Measurements from ENCODE around the gene TAS2R1. TPM values are rescaled to one million over a fixed set of nuclear protein-coding genes. Genes with fewer than 3 reads are reported as not detected.

TAS2R1 gene
- total RNA-seq, 1 experiment from 2014 or later: not detected

- DNase-seq: no peak
- H3K36me3 Mint-ChIP-seq (ENCODE audit: insufficient read depth, unreplicated experiment): no peaks in the 10 kb centered on the region
- intact Hi-C loops (cut with micrococcal nuclease; ENCODE audit: unreplicated experiment): no loop called here
- no peak overlapping the region for H3K4me3 Mint-ChIP-seq (ENCODE audit: low read depth, unreplicated experiment)
- no peak overlapping the region for H3K27ac Mint-ChIP-seq (ENCODE audit: unreplicated experiment)
- H3K27me3 Mint-ChIP-seq (ENCODE audit: unreplicated experiment): no peaks in the 10 kb centered on the region
- BruUV-seq (replicated peaks): no TSS peak
- no peak for TF ChIP-seq CTCF (IDR thresholded peaks at IDR 0.05; ENCODE audit: unreplicated experiment)
- H3K4me1 Mint-ChIP-seq (ENCODE audit: low read depth, unreplicated experiment): no peaks in the 10 kb centered on the region
- peaks cover 11% of the 10 kb centered on the region for H3K9me3 Mint-ChIP-seq (ENCODE audit: low read depth, unreplicated experiment)
- CTCF ChIA-PET: interaction anchor here (0.8 kb wide), 1 partner anchor 476 kb away, joined by 3 read pairs; no protein-coding TSS in a partner anchor
These were observed 2.6 kb downstream of the TAS2R1 start for GRCh38 chr5:9627541-9627940.

GRCh38 chr5:9626955-9627354 is 3.2 kb downstream of the TAS2R1 start:
- Mint-ChIP-seq H3K9me3 (ENCODE audit: low read depth, unreplicated experiment) (peaks cover 11% of the 10 kb centered on the region), H3K4me3 (ENCODE audit: low read depth, unreplicated experiment) (no peak overlapping the region), H3K4me1 (ENCODE audit: low read depth, unreplicated experiment) (no peaks in the 10 kb centered on the region), H3K36me3 (ENCODE audit: insufficient read depth, unreplicated experiment) (no peaks in the 10 kb centered on the region), H3K27me3 (ENCODE audit: unreplicated experiment) (no peaks in the 10 kb centered on the region), H3K27ac (ENCODE audit: unreplicated experiment) (no peak overlapping the region)
- CTCF ChIA-PET: no interaction called here
- TF ChIP-seq CTCF (IDR thresholded peaks at IDR 0.05; ENCODE audit: unreplicated experiment): no peak
- BruUV-seq (replicated peaks): no TSS peak
- intact Hi-C loops (cut with micrococcal nuclease; ENCODE audit: unreplicated experiment): no loop called here
- no peak for DNase-seq

- H3K27ac Mint-ChIP-seq (ENCODE audit: unreplicated experiment): no peak overlapping the region
- DNase-seq: no peak
- H3K4me3 Mint-ChIP-seq (ENCODE audit: low read depth, unreplicated experiment): no peak overlapping the region
- no TSS peak for BruUV-seq (replicated peaks)
- no peak for TF ChIP-seq CTCF (IDR thresholded peaks at IDR 0.05; ENCODE audit: unreplicated experiment)
- intact Hi-C loops (cut with micrococcal nuclease; ENCODE audit: unreplicated experiment): no loop called here
- H3K4me1 Mint-ChIP-seq (ENCODE audit: low read depth, unreplicated experiment): no peaks in the 10 kb centered on the region
- no peaks in the 10 kb centered on the region for H3K36me3 Mint-ChIP-seq (ENCODE audit: insufficient read depth, unreplicated experiment)
- peaks cover 11% of the 10 kb centered on the region for H3K9me3 Mint-ChIP-seq (ENCODE audit: low read depth, unreplicated experiment)
- CTCF ChIA-PET: no interaction called here
- H3K27me3 Mint-ChIP-seq (ENCODE audit: unreplicated experiment): no peaks in the 10 kb centered on the region
These were observed 4.4 kb downstream of the TAS2R1 start for GRCh38 chr5:9625731-9626130.

- DNase-seq: no peak
- Mint-ChIP-seq H3K4me1 (ENCODE audit: low read depth, unreplicated experiment) (no peaks in the 10 kb centered on the region), H3K9me3 (ENCODE audit: low read depth, unreplicated experiment) (peaks cover 11% of the 10 kb centered on the region), H3K27me3 (ENCODE audit: unreplicated experiment) (no peaks in the 10 kb centered on the region), H3K4me3 (ENCODE audit: low read depth, unreplicated experiment) (no peak overlapping the region), H3K36me3 (ENCODE audit: insufficient read depth, unreplicated experiment) (no peaks in the 10 kb centered on the region), H3K27ac (ENCODE audit: unreplicated experiment) (no peak overlapping the region)
- BruUV-seq (replicated peaks): no TSS peak
- CTCF ChIA-PET: no interaction called here
- intact Hi-C loops (cut with micrococcal nuclease; ENCODE audit: unreplicated experiment): no loop called here
- TF ChIP-seq CTCF (IDR thresholded peaks at IDR 0.05; ENCODE audit: unreplicated experiment): no peak
These were observed 4.9 kb downstream of the TAS2R1 start for GRCh38 chr5:9625286-9625685.

Data from Calu3 (cell line).